DMS53 treated with DMSO at 0.1 percent for 48 hours (cell line): ENCODE results near the gene CLCNKB.

Experiments
- DNase-seq: peaks from one replicate; lab custom pipeline; 2025; ENCODE audit not compliant: unreplicated experiment; lab: John Stamatoyannopoulos, UW

The CLCNKB gene

DNA sequence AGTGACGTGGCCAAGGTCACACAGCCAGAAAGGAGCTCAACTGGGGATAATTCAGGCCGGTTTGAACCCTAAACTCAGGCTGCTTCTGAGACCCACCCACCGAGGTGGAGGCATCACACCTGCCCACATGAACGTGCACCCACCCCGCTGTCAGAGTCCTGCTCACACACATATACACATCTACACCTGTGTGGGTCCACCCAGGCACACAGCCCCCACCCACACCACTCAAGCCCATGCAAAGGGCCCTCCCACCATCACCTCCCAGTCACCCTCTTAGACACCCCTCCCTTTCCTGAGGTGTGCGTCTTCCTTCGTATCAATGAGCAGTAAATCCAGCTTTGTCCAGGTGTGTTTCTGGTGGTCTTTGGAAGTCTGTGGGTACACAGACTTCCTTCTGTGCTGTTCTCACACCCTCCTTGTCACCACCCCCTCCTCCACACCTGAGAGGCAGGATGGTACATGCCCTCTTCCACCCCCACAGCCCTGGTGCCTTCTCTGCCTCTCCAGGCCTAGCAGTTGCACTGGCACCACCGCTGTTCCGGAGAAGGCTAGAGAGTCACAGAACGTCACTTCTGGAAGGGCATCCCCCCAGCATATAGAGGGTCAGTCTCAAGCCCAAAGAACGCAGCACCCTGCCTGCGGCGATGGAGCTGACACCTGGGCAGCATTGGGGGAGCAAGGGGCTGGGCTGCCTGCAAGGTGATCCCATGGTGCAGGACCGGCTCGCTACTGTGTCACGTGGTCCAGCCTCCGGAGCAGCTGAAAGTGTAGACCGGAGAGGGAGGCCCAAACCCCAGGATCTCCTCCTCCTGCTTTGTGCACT lies 48.7 kb downstream of the CLCNKB start:
- no peak for DNase-seq

DNA sequence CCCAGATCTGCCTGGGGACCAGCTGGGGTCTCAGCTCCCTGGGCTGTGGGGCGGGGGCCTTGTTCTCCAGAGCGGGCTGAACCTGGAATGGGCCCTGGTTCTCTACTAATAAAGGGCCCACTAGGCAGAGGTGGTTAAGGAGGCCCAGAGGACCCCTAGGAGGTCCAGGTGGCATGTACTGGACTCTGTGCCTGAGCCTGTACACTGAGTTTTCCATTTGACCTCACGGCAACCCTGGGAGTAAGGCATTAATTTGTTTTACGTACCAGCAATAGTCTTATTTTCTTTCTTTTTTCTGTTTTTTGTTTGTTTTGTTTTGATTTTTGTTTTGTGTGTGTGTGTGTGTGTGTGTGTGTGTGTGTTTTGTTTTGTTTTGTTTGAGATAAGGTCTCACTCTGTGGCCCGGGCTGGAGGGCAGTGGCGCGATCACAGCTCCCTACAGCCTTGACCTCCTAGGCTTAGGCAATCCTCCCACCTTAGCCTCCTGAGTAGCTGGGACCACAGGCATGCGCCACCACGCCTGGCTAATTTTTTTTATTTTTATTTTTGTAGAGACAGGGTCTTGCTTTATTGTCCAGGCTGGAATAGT lies 49.4 kb downstream of the CLCNKB start:
- DNase-seq, result no peak

DNA sequence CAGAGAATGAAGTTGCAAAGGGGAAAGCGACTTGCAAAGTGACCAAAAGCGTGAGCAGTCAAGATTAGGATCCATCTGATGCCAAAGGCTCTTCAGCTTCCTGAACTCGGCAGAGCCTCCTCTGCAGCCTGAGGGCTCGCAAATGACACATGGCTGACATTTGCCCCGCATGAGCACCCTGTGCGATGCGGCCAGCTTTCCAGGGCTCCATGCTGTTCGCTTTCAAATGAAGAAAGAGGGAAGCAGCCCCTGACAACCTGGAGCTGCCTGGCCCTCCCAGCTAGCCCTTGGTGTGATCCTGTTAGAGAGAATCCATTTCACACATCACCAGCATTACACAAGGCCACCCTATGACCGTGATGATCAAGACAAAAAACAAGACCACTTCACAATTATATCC lies 50.0 kb downstream of the CLCNKB start:
- no peak for DNase-seq

DNA sequence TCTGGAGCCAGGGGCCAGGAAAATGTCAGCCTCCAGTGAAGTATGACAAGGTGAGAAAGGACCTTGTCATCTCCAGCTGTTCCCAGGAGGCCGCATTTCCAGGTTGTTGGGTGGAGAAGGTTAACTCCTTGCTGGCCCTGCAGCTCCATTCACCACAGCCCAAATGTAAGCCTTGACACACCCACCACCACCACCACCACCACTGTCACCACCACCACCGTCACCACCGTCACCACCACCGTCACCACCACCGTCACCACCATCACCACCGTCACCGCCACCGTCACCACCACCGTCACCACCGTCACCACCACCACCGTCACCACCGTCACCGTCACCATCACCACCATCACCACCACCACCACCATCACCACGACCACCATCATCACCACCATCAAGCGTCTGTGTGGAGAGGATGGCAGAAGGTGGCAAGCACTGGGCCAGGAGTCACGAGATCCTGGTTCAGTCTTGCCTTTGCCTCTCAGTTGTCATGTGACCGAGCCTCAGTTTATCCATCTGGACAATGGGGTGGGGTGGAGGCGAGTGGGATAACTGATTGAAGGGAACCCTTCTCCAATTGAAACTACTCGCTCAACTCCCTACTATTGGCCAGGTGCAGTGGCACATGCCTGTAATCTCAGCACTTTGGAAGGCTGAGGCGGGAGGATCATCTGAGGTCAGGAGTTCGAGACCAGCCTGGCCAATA lies 51.0 kb downstream of the CLCNKB start:
- DNase-seq, result no peak

DNA sequence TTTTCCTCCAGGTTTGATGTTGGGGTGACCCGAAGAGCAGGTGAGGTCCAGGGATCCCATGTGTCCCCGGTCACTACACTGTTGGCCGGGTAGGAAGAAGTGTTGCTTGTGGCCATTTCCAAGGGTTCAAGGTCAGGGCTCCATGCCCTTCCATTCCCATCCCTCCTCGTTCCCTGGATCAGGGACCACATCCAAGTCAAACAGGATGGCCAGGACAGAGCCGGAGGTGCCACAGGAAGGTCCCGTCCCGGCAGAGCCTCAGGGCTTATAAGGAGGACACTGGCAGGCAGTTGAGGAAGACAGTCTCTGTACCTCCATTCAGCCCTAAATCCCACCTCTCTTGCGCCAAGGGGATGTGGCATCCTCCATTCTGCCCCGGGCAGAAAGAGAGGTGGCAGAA lies 51.9 kb downstream of the CLCNKB start:
- no peak for DNase-seq

DNA sequence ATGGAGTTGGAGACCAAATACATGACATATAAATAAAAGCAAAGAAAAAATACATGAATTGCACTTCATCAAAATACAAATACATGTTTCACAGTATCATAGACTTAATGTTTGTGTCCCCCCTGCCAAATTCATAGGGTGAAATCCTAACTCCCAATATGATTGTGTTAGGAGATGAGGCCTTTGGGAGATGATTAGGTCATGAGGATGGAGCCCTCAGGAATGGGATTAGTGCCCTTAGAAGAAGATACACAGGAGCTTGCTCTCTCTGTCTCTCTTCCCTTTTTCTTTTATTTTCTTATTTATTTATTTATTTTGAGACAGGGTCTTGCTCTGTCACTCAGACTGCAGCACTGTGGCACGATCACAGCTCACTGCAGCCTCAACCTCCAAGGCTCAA lies 55.8 kb downstream of the CLCNKB start:
- DNase-seq, result no peak

DNA sequence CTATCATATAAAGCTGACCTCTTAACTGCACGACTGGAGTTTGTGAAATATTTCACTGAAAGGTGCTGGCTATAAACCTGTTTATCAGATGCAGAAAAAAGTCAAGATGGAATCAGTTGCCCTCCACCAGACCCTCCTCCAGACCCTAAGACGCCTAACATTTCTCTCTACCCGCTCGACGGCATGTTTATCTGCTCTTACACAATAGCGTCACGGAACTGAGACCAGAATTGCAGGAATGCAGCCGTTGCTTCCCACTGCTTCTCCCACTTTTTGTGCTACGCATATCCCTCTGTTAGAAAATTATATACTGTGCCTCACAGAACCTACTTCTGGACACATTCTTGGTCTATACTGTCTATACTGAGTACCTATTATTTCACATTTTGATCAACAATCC lies 58.0 kb downstream of the CLCNKB start:
- DNase-seq, result no peak
